ENCODE results near the gene FNDC10.
"Not testable (repeated sequence)": the region's sequence is repeated elsewhere in the genome, so short reads cannot be mapped to it uniquely, and the experiment has no call there.

Gene FNDC10

GRCh38 chr1:1564268-1564667 is 35.7 kb downstream of the FNDC10 start:
- DNase-seq: no peak

- no peak for DNase-seq
These were observed 36.2 kb downstream of the FNDC10 start for GRCh38 chr1:1563688-1564087.

- DNase-seq: no peak
These were observed 37.3 kb downstream of the FNDC10 start for GRCh38 chr1:1562556-1563195.

GRCh38 chr1:1561801-1562470 is 38.0 kb downstream of the FNDC10 start:
- no peak for DNase-seq

GRCh38 chr1:1560178-1560577 is 39.8 kb downstream of the FNDC10 start:
- DNase-seq: no peak

- DNase-seq: no peak
These were observed 40.9 kb downstream of the FNDC10 start for GRCh38 chr1:1559066-1559465.

- DNase-seq: no peak
These were observed 41.3 kb downstream of the FNDC10 start for GRCh38 chr1:1558591-1558990.

GRCh38 chr1:1557688-1558087 is 42.2 kb downstream of the FNDC10 start:
- DNase-seq: not testable (repeated sequence)

GRCh38 chr1:1556961-1557360 is 43.0 kb downstream of the FNDC10 start:
- DNase-seq: not testable (repeated sequence)

- DNase-seq: no peak
These were observed 43.4 kb downstream of the FNDC10 start for GRCh38 chr1:1556505-1556904.

- DNase-seq: no peak
These were observed 44.7 kb downstream of the FNDC10 start for GRCh38 chr1:1554926-1555915.

GRCh38 chr1:1554550-1554925 is 45.4 kb downstream of the FNDC10 start:
- DNase-seq: no peak

GRCh38 chr1:1553821-1554494 is 46.0 kb downstream of the FNDC10 start:
- DNase-seq: no peak

- no peak for DNase-seq
These were observed 47.7 kb downstream of the FNDC10 start for GRCh38 chr1:1552263-1552639.

GRCh38 chr1:1551524-1552262 is 48.2 kb downstream of the FNDC10 start:
- no peak for DNase-seq

- DNase-seq: no peak
These were observed 49.1 kb downstream of the FNDC10 start for GRCh38 chr1:1550591-1551432.

GRCh38 chr1:1550087-1550486 is 49.8 kb downstream of the FNDC10 start:
- no peak for DNase-seq

- no peak for DNase-seq
These were observed 51.3 kb downstream of the FNDC10 start for GRCh38 chr1:1548591-1548990.
